Measurements from ENCODE around the gene GSE1.

Gene GSE1

DNA sequence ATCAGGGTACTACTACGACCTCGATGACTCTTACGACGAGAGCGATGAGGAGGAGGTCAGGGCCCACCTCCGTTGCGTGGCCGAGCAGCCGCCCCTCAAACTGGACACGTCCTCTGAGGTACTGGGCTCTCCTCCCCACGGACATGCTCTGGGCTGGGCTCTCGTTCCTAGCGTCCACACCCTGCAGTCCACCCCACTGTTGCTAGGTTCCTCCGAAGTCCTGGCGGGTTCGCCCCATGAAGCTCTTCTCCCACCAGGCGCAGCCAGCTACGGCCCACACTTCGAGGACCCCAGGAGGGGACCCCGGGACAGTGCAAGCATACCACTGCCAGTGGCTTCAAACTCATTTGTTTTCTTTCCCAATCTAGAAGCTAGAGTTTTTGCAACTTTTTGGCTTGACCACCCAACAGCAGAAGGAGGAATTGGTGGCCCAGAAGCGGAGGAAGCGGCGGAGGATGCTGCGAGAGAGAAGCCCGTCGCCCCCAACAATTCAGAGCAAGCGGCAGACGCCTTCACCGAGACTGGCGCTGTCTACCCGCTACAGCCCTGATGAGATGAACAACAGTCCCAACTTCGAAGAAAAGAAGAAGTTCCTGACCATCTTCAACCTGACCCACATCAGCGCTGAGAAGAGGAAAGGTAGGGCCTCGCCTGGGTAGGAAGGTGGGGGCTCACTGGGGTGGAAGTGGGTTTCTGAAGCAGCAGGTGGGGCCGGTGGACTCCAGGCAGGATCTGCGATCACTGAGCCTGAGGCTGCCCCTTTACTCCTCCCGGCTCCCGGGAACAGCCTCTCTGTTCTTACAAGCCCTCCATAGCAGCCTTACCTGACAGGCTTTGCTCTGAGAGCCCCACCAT is 50.1 kb downstream of the GSE1 start:
- no peak for DNase-seq

DNA sequence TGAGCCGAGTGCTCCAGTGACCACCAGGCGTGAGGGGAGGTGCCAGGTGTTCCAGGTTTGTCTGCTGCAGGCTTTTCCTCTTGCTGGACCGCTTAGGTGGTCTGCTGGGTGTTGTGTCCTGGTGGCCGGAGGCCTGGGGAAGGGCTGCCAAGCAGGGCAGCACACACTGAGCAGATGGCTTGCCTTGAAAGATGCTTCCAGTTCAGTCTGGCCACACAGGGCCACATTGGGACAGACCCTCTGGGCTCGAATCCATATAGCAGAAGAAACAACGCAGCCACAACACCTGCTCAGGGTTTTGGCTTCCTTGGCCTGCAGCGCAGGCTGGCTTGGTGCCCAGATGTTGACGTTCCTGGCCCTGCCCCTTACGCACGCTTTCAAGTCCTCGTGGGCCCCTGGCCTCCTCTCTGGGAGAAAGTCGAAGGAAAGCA is 50.8 kb downstream of the GSE1 start:
- no peak for DNase-seq

DNA sequence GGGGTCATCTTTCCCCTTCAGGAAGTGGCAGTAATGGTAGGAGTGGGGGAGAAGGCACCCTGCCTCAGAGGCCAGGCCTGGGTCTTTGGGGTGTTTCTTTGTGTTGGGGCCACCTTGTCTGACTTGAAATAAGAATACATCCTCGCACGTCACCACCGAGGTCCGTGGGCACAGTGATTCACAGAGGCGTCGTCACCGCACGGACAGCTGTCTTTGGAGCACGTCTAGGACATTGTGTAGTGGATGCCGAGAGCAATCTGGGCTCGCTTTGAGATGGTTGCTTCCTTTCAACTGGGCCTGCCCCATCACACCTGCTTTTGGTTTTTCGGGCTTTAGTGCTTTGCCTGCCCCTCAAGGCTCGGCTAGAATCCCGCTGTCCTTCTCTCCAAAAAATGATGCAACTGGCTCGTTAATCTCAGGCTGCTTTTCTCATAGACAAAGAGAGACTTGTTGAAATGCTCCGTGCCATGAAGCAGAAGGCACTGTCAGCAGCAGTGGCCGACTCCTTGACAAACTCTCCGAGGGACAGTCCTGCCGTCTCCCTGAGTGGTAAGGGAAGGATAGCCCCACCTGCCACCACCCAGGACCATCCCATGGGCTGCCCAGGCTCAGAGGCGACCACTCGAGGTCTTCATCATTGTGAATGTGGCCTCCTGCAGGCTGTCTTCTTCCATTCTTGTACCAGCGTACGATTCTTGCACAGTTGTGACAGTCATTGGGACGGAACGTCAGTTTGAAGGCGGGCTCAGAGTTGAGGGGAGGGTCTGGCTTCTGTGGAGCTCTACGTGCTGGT is 51.7 kb downstream of the GSE1 start:
- no peak for DNase-seq

DNA sequence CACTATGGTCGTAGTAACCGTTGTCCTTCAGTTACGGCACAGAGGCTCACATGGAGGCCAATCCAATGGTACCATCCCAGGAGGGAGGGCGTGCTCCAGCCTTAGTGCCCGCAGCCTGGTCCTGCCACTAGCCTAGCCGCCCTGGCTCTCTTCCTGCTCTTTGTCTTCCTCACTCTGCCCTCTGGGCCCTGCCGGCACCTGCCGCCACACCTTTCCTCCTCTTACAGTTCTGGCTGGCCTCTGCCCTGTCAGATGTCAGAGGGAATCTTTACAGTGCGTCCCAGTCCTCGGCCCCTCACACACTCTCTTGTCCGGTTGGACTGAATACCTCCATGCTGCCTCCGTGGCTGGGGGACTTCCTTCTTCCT is 52.2 kb downstream of the GSE1 start:
- no peak for DNase-seq

DNA sequence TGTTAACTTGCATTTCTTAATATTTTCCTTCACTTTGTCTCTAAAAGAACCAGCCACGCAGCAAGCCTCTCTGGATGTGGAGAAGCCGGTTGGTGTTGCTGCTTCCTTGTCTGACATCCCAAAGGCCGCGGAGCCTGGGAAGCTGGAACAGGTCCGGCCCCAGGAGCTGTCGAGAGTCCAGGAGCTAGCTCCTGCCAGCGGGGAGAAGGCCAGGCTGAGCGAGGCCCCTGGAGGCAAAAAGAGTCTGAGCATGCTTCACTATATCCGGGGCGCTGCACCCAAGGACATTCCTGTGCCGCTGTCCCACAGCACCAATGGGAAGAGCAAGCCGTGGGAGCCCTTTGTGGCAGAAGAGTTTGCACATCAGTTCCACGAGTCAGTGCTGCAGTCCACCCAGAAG is 52.8 kb downstream of the GSE1 start:
- no peak for DNase-seq

GRCh38 chr16:85667261-85667660 is 54.1 kb downstream of the GSE1 start:
- DNase-seq, result no peak

- DNase-seq, result no peak
Observed at GRCh38 chr16:85667841-85668413, 54.8 kb downstream of the GSE1 start.

GRCh38 chr16:85668676-85669424 is 55.7 kb downstream of the GSE1 start:
- no peak for DNase-seq

DNA sequence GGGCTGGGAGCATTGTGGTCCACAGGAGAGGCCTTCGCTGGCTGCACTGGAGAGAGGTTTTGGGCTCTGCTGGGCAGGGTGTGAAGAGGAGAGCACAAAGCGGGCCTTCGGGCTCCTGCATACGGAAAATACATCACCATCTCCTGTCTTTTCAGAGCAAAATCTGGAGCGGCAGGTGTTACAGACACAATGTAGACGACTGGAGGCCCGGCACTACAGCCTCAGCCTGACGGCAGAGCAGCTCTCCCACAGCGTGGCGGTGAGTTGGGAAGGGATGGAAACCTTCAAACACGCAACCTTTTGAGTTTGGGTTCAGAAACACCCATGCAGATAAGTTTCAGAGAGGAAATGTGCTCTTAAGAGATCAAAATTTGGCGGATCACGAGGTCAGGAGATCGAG is 57.7 kb downstream of the GSE1 start:
- no peak for DNase-seq

DNA sequence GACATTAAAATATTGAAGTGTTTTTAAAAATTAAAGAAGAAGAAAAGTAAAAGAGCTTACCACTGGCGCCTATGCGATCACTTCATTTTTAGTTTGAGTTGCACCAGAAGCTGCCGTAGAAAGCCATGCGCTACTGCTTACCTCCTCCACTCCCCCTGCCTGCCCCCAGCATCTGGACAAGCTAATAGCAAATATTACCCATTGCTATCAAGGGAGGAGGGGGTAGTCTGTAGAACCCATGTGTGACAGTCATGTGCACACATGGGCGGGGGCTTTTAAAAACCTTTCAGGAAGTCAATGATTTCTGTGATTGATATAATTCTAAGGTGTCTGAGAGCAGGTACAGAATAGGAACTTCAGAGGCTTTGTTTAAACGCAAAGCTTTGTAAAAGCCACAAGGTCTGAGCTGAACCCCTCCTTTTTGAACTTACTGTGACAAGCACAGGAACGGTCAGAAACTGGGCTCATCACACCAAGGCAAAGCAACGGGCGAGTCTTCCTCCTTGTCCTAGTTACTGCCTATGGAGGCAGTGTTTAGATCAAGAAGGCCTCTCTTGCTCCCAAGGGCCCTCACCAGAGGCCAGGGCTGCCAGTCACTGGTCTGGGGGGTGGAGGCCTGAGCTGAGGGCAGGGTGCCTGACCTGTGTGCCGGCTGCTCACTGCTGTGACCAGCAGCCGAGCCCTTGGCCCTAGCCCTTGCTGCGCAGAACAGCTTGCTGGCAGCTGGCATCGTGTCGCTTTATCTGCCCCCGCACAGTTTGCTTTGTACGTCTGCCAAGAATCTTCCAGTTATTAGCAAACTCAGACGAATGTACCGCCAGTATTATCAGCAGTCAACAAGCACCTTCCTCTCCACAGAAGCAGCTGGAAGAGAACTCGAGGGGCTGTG is 60.7 kb downstream of the GSE1 start:
- no peak for DNase-seq

DNA sequence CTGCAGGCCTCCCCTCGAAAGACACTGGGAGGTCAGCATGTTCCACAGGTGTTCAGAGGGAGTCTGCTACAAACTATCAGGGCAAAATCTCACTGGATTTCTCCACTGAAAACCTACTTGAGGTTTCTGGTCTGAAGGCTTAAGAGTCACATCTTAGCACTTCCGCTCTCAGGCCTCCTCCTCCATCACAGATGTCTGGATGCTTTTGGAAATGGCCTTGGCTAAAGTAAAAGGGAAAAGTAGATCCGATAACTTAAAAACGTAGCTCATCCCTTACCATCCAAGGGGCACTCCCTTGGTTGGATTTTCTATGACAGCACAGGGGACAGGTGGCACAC is 61.3 kb downstream of the GSE1 start:
- DNase-seq, result no peak

DNA sequence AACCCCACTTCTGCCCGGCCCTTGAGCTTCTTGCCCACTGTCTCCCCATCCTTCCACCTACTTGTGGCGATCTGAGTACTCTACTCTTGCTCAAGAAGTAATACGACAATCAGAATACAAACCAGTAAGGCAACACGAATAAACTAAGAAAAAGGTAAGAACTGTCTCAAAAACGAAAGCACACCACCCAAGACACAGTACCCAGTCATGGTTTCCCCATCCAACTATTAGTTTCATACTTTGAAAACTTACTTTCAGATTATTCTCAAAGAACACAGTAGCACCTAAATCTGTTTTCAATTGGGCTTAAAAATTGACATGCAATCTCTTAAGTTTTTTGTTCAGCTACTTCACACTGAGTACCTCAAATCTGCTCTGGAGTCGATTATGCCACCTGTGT is 61.7 kb downstream of the GSE1 start:
- DNase-seq, result no peak

GRCh38 chr16:85675251-85675874 is 62.2 kb downstream of the GSE1 start:
- DNase-seq, result no peak

DNA sequence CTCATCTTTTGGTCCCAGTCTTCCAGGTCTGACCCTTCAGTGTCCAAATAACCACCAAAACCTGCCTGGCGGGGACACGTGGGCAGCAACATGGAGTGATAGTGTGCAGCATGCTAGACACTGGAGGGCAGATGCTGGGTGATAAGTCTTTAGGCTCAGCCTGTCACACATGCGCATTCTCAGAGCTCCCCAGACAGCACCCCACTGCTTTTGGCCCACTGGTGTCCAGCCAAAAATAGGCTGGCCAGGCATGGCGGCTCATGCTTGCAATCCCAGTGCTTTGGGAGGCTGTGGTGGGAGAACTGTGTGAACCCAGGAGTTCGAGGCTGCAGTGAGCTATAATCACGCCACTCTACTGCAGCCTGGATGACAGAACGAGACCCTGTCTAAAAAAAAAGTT is 63.3 kb downstream of the GSE1 start:
- no peak for DNase-seq

DNA sequence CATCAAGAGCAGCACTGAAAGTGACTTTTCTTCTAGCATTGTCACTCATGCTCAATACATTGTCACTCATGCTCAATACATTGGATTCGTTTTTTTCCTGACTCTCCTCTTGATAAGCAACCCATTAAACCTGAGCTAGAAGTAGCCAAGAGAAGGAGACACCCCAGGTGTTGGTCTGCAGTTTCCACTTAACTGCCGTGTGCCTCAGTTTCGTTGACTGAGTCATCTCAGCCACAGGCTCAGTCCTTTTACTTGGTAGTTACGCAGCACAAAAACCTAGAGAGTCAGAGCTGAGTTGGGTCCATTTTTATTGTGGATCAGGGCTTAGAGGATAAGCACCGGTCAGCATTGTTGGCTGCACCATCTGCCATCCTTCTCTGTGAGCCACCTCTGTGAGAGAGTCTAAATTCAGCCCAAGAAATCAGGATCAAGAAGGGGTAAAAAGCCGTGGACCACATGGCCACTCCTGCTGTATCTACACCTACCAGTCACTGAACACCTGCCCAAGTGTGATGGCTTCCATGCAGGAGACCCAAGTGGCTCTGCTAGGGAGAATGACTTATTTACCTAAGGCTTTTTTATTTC is 64.4 kb downstream of the GSE1 start:
- DNase-seq, result no peak

DNA sequence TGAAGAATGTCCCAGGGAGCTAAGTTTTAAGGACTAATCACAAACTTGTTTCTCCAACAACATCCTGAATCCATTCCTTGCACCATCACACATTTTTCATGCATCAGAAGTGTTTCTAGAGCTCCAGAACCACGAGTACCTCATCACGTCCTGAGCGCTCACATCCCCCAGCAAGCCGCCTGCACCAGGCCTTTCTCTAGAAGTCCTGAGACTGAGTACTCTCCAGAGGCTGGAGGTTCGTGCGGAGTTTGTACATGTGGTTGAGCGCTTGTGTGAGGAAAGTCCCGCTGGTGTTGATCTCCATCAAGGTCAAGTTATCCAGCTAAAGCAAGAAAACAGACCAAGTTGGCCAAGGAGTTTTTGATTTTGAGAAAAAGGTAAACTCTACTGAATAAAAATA is 64.9 kb downstream of the GSE1 start:
- DNase-seq, result no peak

DNA sequence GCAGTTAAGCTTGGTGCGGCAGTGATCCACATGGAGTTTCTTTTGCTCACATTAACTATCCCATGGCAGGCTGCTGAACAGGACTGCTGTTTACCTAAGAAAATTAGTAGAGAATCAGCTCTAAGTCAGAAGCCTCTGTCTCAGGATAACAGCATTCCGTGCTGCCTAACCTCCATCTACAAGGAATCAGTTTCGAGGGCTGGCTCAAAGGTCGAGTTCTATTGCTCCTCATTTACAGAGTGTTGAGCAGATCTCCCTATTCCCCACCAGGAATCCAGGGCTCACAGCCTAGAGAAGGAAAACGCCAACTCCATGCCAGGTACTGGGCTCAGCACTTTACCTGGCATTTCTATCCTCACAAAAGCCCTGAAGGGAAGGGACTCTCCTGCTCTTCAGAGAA is 65.7 kb downstream of the GSE1 start:
- DNase-seq, result no peak

DNA sequence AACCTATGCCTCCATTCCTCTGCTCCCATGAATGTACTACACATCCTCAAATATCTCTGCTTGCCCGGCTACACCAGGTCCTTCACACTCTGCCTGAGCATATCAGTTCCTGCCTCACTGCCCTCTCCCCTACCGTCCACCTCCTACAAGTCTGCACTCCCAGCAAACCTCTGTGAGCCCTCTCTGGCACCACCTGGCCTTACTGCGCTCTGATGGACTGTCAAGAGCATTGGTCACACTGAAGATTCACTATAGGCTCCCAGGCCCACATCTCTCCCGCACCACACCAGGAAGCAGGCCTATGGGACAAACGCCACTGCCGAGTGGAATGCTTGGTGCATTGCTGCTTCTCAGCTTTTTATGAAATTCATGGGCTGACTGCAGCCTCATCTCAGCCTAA is 66.7 kb downstream of the GSE1 start:
- no peak for DNase-seq

DNA sequence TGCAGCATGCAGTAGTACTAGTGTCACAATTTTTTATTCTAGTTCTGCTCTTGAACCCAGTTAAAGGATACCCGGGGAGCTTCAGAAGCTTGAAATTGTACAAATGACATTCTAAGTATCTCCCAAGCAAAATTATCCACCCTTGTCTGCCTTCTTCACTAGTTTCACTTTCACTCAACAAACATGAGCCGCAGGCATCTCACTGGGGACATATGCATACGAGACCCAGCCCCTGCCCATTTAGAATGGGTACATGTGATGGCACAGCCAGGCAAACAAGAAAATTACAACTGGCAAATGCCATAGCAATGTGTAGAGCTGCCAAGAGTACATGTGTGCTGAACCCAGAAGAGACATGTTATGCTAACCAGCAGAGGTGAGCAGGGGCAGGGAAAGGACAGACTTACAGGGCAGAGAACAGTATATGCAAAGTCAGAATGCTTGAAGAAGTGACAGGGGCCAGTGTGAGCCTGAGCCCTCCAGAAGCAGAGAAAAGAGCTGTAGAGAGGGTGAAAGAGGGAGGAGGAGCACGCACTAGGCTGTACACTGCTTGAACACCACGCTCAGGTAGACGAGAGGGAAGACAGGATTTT is 67.3 kb downstream of the GSE1 start:
- no peak for DNase-seq

- DNase-seq, result no peak
Observed at GRCh38 chr16:85681255-85681654, 68.1 kb downstream of the GSE1 start.

DNA sequence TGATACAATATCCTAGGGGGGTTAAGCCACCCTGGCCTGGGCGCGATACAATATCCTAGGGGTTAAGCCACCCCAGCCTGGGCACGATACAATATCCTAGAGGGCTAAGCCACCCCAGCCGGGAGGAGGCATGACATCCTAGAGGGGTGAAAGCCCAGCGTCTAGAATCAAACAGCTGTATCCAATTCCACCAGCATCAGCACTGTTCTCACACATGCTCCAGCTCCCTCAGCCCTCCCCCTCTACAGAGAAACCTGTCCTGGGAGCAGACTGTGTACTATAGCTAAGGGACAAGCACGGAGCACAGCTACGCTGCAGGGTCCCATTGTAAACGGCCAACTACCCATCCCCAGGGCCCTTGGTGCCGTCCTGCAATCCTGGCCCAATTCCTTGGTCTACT is 69.4 kb downstream of the GSE1 start:
- DNase-seq, result no peak

All from activated effector memory CD4-positive, alpha-beta T cell treated with anti-CD3 and anti-CD28 coated beads, Interleukin-2, amount 50 U/mL, for 16 hours (primary cell).